Chondrocyte (in vitro differentiated cells): ENCODE measurements around the gene PPFIBP2. TPM values are rescaled to one million over a fixed set of nuclear protein-coding genes. Genes with fewer than 3 reads are reported as not detected.
A peak's percentile ranks its signal among the peaks of the same experiment; 100 is the strongest.

ENCODE experiments used
- DNase-seq: peaks from one replicate; pipeline ENCODE4 v3.0.0; 2021; ENCODE audit warnings: mixed read lengths, low spot score
- H3K27ac Mint-ChIP-seq: one replicate; pipeline ENCODE4 v1.8.0; 2021; ENCODE audit warnings: mild to moderate bottlenecking, moderate library complexity, mixed read lengths; ENCODE audit not compliant: unreplicated experiment
- H3K27me3 Mint-ChIP-seq: 2 replicates; pipeline ENCODE4 v1.8.0; 2021; ENCODE audit warnings: low read depth, mixed read lengths
- H3K36me3 Mint-ChIP-seq: 2 replicates; pipeline ENCODE4 v1.8.0; 2021; ENCODE audit warnings: low read depth, mixed read lengths
- H3K4me1 Mint-ChIP-seq: 2 replicates; pipeline ENCODE4 v1.8.0; 2021; ENCODE audit warnings: low read depth, mild to moderate bottlenecking, mixed read lengths
- H3K4me3 Mint-ChIP-seq: one replicate; pipeline ENCODE4 v1.8.0; 2021; ENCODE audit warnings: mild to moderate bottlenecking, moderate library complexity, mixed read lengths; ENCODE audit not compliant: unreplicated experiment
- H3K9me3 Mint-ChIP-seq: 2 replicates; pipeline ENCODE4 v1.8.0; 2021; ENCODE audit warnings: low read depth, mixed read lengths
- CTCF ChIP-seq: fragments of 200-600 bp; sonication (generic); IDR thresholded peaks from 2 replicates; pipeline ENCODE4 v1.5.0; 2021; ENCODE audit warnings: antibody characterized with exemption, mild to moderate bottlenecking, moderate library complexity
- total RNA-seq: library from RNA; stranded (reverse); gene quantifications from 3 replicates; pipeline ENCODE4 v1.2.1, GENCODE V29; 2021

PPFIBP2 gene
- total RNA-seq, 1 donor from 2014 or later, result 90.8 TPM

- DNase-seq, result no peak
- Mint-ChIP-seq H3K27me3 (no peaks in the 10 kb centered on the region), H3K4me1 (peaks cover 2% of the 10 kb centered on the region), H3K27ac (no peak overlapping the region), H3K4me3 (no peak overlapping the region), H3K9me3 (no peaks in the 10 kb centered on the region), H3K36me3 (peaks cover 2% of the 10 kb centered on the region)
- no peak for TF ChIP-seq CTCF
These were observed 7.6 kb upstream of the PPFIBP2 start for GRCh38 chr11:7506243-7506642.

- TF ChIP-seq CTCF, result no peak
- Mint-ChIP-seq H3K4me1 (peaks cover 20% of the 10 kb centered on the region), H3K27ac (no peak overlapping the region), H3K9me3 (no peaks in the 10 kb centered on the region), H3K27me3 (no peaks in the 10 kb centered on the region), H3K36me3 (peaks cover 2% of the 10 kb centered on the region), H3K4me3 (no peak overlapping the region)
- no peak for DNase-seq
These were observed 5.7 kb upstream of the PPFIBP2 start for GRCh38 chr11:7508087-7508486.

- TF ChIP-seq CTCF, result no peak
- Mint-ChIP-seq H3K4me1 (peaks cover 23% of the 10 kb centered on the region), H3K9me3 (no peaks in the 10 kb centered on the region), H3K27ac (no peak overlapping the region), H3K27me3 (no peaks in the 10 kb centered on the region), H3K4me3 (no peak overlapping the region), H3K36me3 (peaks cover 2% of the 10 kb centered on the region)
- DNase-seq, result no peak
These were observed 3.8 kb upstream of the PPFIBP2 start for GRCh38 chr11:7509966-7510365.

- no peak overlapping the region for H3K27ac Mint-ChIP-seq
- H3K4me3 Mint-ChIP-seq, result no peak overlapping the region
- no peak for DNase-seq
- H3K4me1 Mint-ChIP-seq, result peaks cover 23% of the 10 kb centered on the region
- H3K27me3 Mint-ChIP-seq, result peaks cover 3% of the 10 kb centered on the region
- no peaks in the 10 kb centered on the region for H3K36me3 Mint-ChIP-seq
- no peaks in the 10 kb centered on the region for H3K9me3 Mint-ChIP-seq
- no peak for TF ChIP-seq CTCF
These were observed 2.4 kb upstream of the PPFIBP2 start for GRCh38 chr11:7511401-7511800.

GRCh38 chr11:7512525-7513233 is 1.1 kb upstream of the PPFIBP2 start:
- TF ChIP-seq CTCF, result no peak
- peak overlapping the region; percentile 85 for H3K4me3 Mint-ChIP-seq
- peak overlapping the region; percentile 89 for H3K27ac Mint-ChIP-seq

More at GRCh38 chr11:7512525-7513233, 1.1 kb upstream of the PPFIBP2 start:
- Mint-ChIP-seq H3K9me3 (no peaks in the 10 kb centered on the region), H3K4me1 (peaks cover 23% of the 10 kb centered on the region), H3K27me3 (peaks cover 3% of the 10 kb centered on the region), H3K36me3 (no peaks in the 10 kb centered on the region)
- DNase-seq, result no peak
